ENCODE measurements around the gene SLC2A1.

- TF ChIP-seq EZH2 (IDR thresholded peaks at IDR 0.05; ENCODE audit: low read depth) (no peak), CTCF (conservative IDR thresholded peaks at IDR 0.05) (no peak)
Measured at GRCh38 chr1:42886046-42886739, 72.5 kb downstream of the SLC2A1 start.

Measured in PC-9 (cell line).